Liver (tissue), 3 donors: ENCODE results near the gene HCFC1R1.

ENCODE experiments used
- CTCF ChIP-seq: fragments of 150-350 bp; IDR thresholded peaks from 2 replicates; pipeline ENCODE4 v1.5.1; 2017; ENCODE audit warnings: improper control_type of control experiment, low read depth, low read length; ENCODE audit not compliant: missing input control
- EGR1 ChIP-seq, 2 donors: IDR thresholded peaks; 2 replicates each; pipeline ENCODE4 v1.6.1; 2016 to 2018; ENCODE audit warnings: antibody characterized with exemption in 2 of 2, low read depth in 2 of 2
- JUND ChIP-seq, 2 donors: IDR thresholded peaks; 2 replicates each; pipeline ENCODE4 v1.6.1; 2016; ENCODE audit warnings: antibody characterized with exemption in 2 of 2
- MAX ChIP-seq: IDR thresholded peaks from 2 replicates; pipeline ENCODE4 v1.6.1; 2016; ENCODE audit warnings: antibody characterized with exemption
- NR2F2 ChIP-seq: IDR thresholded peaks from 2 replicates; pipeline ENCODE4 v1.6.1; 2016; ENCODE audit warnings: antibody characterized with exemption
- RAD21 ChIP-seq, 2 donors: IDR thresholded peaks; 2 replicates each; pipeline ENCODE4 v1.6.1; 2016; ENCODE audit warnings: antibody characterized with exemption in 2 of 2, mild to moderate bottlenecking in 2 of 2
- TAF1 ChIP-seq: conservative IDR thresholded peaks from 2 replicates; pipeline ENCODE4 v1.6.1; 2016; ENCODE audit warnings: antibody characterized with exemption, mild to moderate bottlenecking
- YY1 ChIP-seq: IDR thresholded peaks from 2 replicates; pipeline ENCODE4 v1.6.1; 2016; ENCODE audit warnings: antibody characterized with exemption, mild to moderate bottlenecking
- TF ChIP-seq, protein P1 (sequence below): IDR thresholded peaks from 2 replicates; pipeline ENCODE4 v1.6.1; 2016; ENCODE audit warnings: antibody characterized with exemption, mild to moderate bottlenecking
- TF ChIP-seq, protein P2 (sequence below): IDR thresholded peaks from 2 replicates; pipeline ENCODE4 v1.6.1; 2016; ENCODE audit warnings: antibody characterized with exemption
- donor health status: healthy.
- donor health status: healthy.

- TF ChIP-seq TAF1 (no peak), CTCF (peak; percentile 50), MAX (peak; percentile 32), YY1 (peak; percentile 47), RAD21 (IDR thresholded peaks at IDR 0.05) (peak; percentile 82 to 85), NR2F2 (no peak), EGR1 (IDR thresholded peaks at IDR 0.05; ENCODE audit: low read depth in 2 of 2) (no peak), JUND (IDR thresholded peaks at IDR 0.05) (no peak)
- TF ChIP-seq, protein P1, sequence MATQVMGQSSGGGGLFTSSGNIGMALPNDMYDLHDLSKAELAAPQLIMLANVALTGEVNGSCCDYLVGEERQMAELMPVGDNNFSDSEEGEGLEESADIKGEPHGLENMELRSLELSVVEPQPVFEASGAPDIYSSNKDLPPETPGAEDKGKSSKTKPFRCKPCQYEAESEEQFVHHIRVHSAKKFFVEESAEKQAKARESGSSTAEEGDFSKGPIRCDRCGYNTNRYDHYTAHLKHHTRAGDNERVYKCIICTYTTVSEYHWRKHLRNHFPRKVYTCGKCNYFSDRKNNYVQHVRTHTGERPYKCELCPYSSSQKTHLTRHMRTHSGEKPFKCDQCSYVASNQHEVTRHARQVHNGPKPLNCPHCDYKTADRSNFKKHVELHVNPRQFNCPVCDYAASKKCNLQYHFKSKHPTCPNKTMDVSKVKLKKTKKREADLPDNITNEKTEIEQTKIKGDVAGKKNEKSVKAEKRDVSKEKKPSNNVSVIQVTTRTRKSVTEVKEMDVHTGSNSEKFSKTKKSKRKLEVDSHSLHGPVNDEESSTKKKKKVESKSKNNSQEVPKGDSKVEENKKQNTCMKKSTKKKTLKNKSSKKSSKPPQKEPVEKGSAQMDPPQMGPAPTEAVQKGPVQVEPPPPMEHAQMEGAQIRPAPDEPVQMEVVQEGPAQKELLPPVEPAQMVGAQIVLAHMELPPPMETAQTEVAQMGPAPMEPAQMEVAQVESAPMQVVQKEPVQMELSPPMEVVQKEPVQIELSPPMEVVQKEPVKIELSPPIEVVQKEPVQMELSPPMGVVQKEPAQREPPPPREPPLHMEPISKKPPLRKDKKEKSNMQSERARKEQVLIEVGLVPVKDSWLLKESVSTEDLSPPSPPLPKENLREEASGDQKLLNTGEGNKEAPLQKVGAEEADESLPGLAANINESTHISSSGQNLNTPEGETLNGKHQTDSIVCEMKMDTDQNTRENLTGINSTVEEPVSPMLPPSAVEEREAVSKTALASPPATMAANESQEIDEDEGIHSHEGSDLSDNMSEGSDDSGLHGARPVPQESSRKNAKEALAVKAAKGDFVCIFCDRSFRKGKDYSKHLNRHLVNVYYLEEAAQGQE: no peak
- TF ChIP-seq, protein P2, sequence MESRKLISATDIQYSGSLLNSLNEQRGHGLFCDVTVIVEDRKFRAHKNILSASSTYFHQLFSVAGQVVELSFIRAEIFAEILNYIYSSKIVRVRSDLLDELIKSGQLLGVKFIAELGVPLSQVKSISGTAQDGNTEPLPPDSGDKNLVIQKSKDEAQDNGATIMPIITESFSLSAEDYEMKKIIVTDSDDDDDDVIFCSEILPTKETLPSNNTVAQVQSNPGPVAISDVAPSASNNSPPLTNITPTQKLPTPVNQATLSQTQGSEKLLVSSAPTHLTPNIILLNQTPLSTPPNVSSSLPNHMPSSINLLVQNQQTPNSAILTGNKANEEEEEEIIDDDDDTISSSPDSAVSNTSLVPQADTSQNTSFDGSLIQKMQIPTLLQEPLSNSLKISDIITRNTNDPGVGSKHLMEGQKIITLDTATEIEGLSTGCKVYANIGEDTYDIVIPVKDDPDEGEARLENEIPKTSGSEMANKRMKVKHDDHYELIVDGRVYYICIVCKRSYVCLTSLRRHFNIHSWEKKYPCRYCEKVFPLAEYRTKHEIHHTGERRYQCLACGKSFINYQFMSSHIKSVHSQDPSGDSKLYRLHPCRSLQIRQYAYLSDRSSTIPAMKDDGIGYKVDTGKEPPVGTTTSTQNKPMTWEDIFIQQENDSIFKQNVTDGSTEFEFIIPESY: no peak
Measured at GRCh38 chr16:3003582-3004270, 20.0 kb downstream of the HCFC1R1 start.
